ENCODE results near the gene ANTXR2.
"Not testable (repeated sequence)": the region's sequence is repeated elsewhere in the genome, so short reads cannot be mapped to it uniquely, and the experiment has no call there.

ANTXR2 gene

GRCh38 chr4:80072744-80073472, at the start of gene ANTXR2:
Gene ANTXR2, minus strand, starts transcription at chr4:80073229. Its CDS starts 669 bp downstream, at chr4:80072560.
- no peak for DNase-seq

GRCh38 chr4:80121815-80122214, 48.8 kb upstream of the ANTXR2 start:
- DNase-seq = not testable (repeated sequence)

- not testable (repeated sequence) for DNase-seq
Observed at GRCh38 chr4:80119620-80120019, 46.6 kb upstream of the ANTXR2 start.

- DNase-seq = no peak
Observed at GRCh38 chr4:80116516-80116915, 43.5 kb upstream of the ANTXR2 start.

- no peak for DNase-seq
Observed at GRCh38 chr4:80115368-80116181, 42.5 kb upstream of the ANTXR2 start.

- DNase-seq = no peak
Observed at GRCh38 chr4:80114732-80115265, 41.8 kb upstream of the ANTXR2 start.

GRCh38 chr4:80113615-80114014, 40.6 kb upstream of the ANTXR2 start:
- no peak for DNase-seq

- no peak for DNase-seq
Observed at GRCh38 chr4:80112236-80112635, 39.2 kb upstream of the ANTXR2 start.

GRCh38 chr4:80111276-80111675, 38.2 kb upstream of the ANTXR2 start:
- DNase-seq = no peak

GRCh38 chr4:80107374-80107773, 34.3 kb upstream of the ANTXR2 start:
- no peak for DNase-seq

- DNase-seq = no peak
Observed at GRCh38 chr4:80104927-80105326, 31.9 kb upstream of the ANTXR2 start.

GRCh38 chr4:80103629-80104028, 30.6 kb upstream of the ANTXR2 start:
- DNase-seq = no peak

- DNase-seq = no peak
Observed at GRCh38 chr4:80101792-80102116, 28.7 kb upstream of the ANTXR2 start.

- DNase-seq = no peak
Observed at GRCh38 chr4:80101071-80101791, 28.2 kb upstream of the ANTXR2 start.

- no peak for DNase-seq
Observed at GRCh38 chr4:80099671-80100070, 26.6 kb upstream of the ANTXR2 start.

GRCh38 chr4:80098635-80099034, 25.6 kb upstream of the ANTXR2 start:
- DNase-seq = no peak

GRCh38 chr4:80097400-80098177, 24.6 kb upstream of the ANTXR2 start:
- DNase-seq = no peak

- DNase-seq = no peak
Observed at GRCh38 chr4:80096175-80096850, 23.3 kb upstream of the ANTXR2 start.

- DNase-seq = no peak
Observed at GRCh38 chr4:80094191-80094590, 21.2 kb upstream of the ANTXR2 start.

GRCh38 chr4:80093563-80093962, 20.5 kb upstream of the ANTXR2 start:
- DNase-seq = no peak

GRCh38 chr4:80092847-80093246, 19.8 kb upstream of the ANTXR2 start:
- DNase-seq = no peak

- DNase-seq = no peak
Observed at GRCh38 chr4:80092088-80092487, 19.1 kb upstream of the ANTXR2 start.

Measured in NCI-H187 treated with DMSO at 0.1 percent for 48 hours (cell line).